HG03558 (cell line): ENCODE measurements around the gene NCOA5.

Source experiments
- ATAC-seq: cut with Tn5 transposase; IDR thresholded peaks from one replicate; pipeline ENCODE4 v1.9.1; 2021; ENCODE audit warnings: moderate number of reproducible peaks; ENCODE audit not compliant: unreplicated experiment; ENCODE audit errors: extremely low read depth

NCOA5 gene

GRCh38 chr20:46022411-46023147, 67.2 kb downstream of the NCOA5 start:
- ATAC-seq, result no peak

GRCh38 chr20:46021361-46022359, 68.1 kb downstream of the NCOA5 start:
- no peak for ATAC-seq

- ATAC-seq, result no peak
Observed at GRCh38 chr20:46020555-46020954, 69.2 kb downstream of the NCOA5 start.

- no peak for ATAC-seq
Observed at GRCh38 chr20:46018611-46019010, 71.2 kb downstream of the NCOA5 start.

- no peak for ATAC-seq
Observed at GRCh38 chr20:46018112-46018511, 71.7 kb downstream of the NCOA5 start.

GRCh38 chr20:46017272-46017671, 72.5 kb downstream of the NCOA5 start:
- ATAC-seq, result no peak

GRCh38 chr20:46014517-46015396, 75.0 kb downstream of the NCOA5 start:
- ATAC-seq, result no peak

- ATAC-seq, result no peak
Observed at GRCh38 chr20:46013829-46014516, 75.8 kb downstream of the NCOA5 start.

- ATAC-seq, result no peak
Observed at GRCh38 chr20:46013322-46013828, 76.4 kb downstream of the NCOA5 start.

- ATAC-seq, result no peak
Observed at GRCh38 chr20:46012921-46013320, 76.8 kb downstream of the NCOA5 start.

GRCh38 chr20:46011631-46012482, 77.9 kb downstream of the NCOA5 start:
- no peak for ATAC-seq
